Liver (tissue), 9 donors: ENCODE results near the gene OSBPL1A. TPM values are rescaled to one million over a fixed set of nuclear protein-coding genes. Genes with fewer than 3 reads are reported as not detected.

Experiments used
- DNase-seq: peaks from one replicate; pipeline ENCODE4 v3.0.0-alpha.2; 2017; ENCODE audit warnings: low spot score
- H3K27ac ChIP-seq, 2 donors: one replicate each; pipeline ENCODE4 v1.7.0; 2013; ENCODE audit warnings: inconsistent platforms in 2 of 2, low read length in 2 of 2, control low read depth in 1 of 2, low read depth in 1 of 2, mild to moderate bottlenecking in 1 of 2
- H3K27me3 ChIP-seq, 4 donors: one replicate each; pipeline versions ENCODE4 v1.6.1 to v1.7.0; 2013; ENCODE audit warnings: low read length in 3 of 4, inconsistent platforms in 1 of 4, mild to moderate bottlenecking in 1 of 4, moderate library complexity in 1 of 4; ENCODE audit not compliant: control insufficient read depth in 4 of 4, insufficient read depth in 4 of 4
- H3K36me3 ChIP-seq, 4 donors: one replicate each; pipeline versions ENCODE4 v1.6.1 to v1.7.0; 2013; ENCODE audit warnings: low read length in 3 of 4, mild to moderate bottlenecking in 3 of 4, low read depth in 1 of 4, moderate library complexity in 1 of 4; ENCODE audit not compliant: control insufficient read depth in 4 of 4, insufficient read depth in 3 of 4
- H3K4me1 ChIP-seq, 4 donors: one replicate each; pipeline versions ENCODE4 v1.6.1 to v1.7.0; 2013; ENCODE audit warnings: low read length in 3 of 4, mild to moderate bottlenecking in 3 of 4, moderate library complexity in 1 of 4; ENCODE audit not compliant: control insufficient read depth in 4 of 4, insufficient read depth in 4 of 4
- H3K4me3 ChIP-seq, 3 donors: one replicate each; pipeline versions ENCODE4 v1.6.1 to v1.7.0; 2013; ENCODE audit warnings: low read length in 3 of 3, control low read depth in 1 of 3, low read depth in 1 of 3, mild to moderate bottlenecking in 1 of 3
- H3K9ac ChIP-seq, 2 donors: one replicate each; pipeline ENCODE4 v1.7.0; 2013; ENCODE audit warnings: low read length in 2 of 2, mild to moderate bottlenecking in 2 of 2, moderate library complexity in 2 of 2, control low read depth in 1 of 2, low read depth in 1 of 2
- H3K9me3 ChIP-seq, 4 donors: one replicate each; pipeline versions ENCODE4 v1.6.1 to v1.7.0; 2013; ENCODE audit warnings: low read length in 3 of 4; ENCODE audit not compliant: control insufficient read depth in 4 of 4
- EGR1 ChIP-seq, 2 donors: IDR thresholded peaks; 2 replicates each; pipeline ENCODE4 v1.6.1; 2016 to 2018; ENCODE audit warnings: antibody characterized with exemption in 2 of 2, low read depth in 2 of 2
- FOXA2 ChIP-seq: IDR thresholded peaks from 2 replicates; pipeline ENCODE4 v1.6.1; 2016; ENCODE audit warnings: antibody characterized with exemption
- GABPA ChIP-seq, 2 donors: IDR thresholded peaks in 1 of 2; conservative IDR thresholded peaks in 1 of 2; 2 replicates each; pipeline ENCODE4 v1.6.1; 2016; ENCODE audit warnings: antibody characterized with exemption in 2 of 2, mild to moderate bottlenecking in 1 of 2, moderate library complexity in 1 of 2
- HNF4A ChIP-seq, 2 donors: conservative IDR thresholded peaks; 2 replicates each; pipeline ENCODE4 v1.6.1; 2016; ENCODE audit warnings: antibody characterized with exemption in 2 of 2, mild to moderate bottlenecking in 2 of 2
- HNF4G ChIP-seq: IDR thresholded peaks from 2 replicates; pipeline ENCODE4 v1.6.1; 2016; ENCODE audit warnings: antibody characterized with exemption
- JUND ChIP-seq, 2 donors: IDR thresholded peaks; 2 replicates each; pipeline ENCODE4 v1.6.1; 2016; ENCODE audit warnings: antibody characterized with exemption in 2 of 2
- NR2F2 ChIP-seq: IDR thresholded peaks from 2 replicates; pipeline ENCODE4 v1.6.1; 2016; ENCODE audit warnings: antibody characterized with exemption
- RAD21 ChIP-seq, 2 donors: IDR thresholded peaks; 2 replicates each; pipeline ENCODE4 v1.6.1; 2016; ENCODE audit warnings: antibody characterized with exemption in 2 of 2, mild to moderate bottlenecking in 2 of 2
- SP1 ChIP-seq: IDR thresholded peaks from 2 replicates; pipeline ENCODE4 v1.6.1; 2018; ENCODE audit warnings: antibody characterized with exemption, mild to moderate bottlenecking
- TAF1 ChIP-seq: conservative IDR thresholded peaks from 2 replicates; pipeline ENCODE4 v1.6.1; 2016; ENCODE audit warnings: antibody characterized with exemption, mild to moderate bottlenecking
- WGBS: extraction: QIAGEN DNeasy Blood & Tissue Kit; methylation state at CpG from one replicate; pipeline ENCODE4 v1.1.7; 2013; 5-methylcytosine and 5-hydroxymethylcytosine counted together
- polyA plus RNA-seq, 2 donors: library from polyadenylated mRNA; stranded (reverse) in 1 of 2; unstranded in 1 of 2; fragments of 200-250 nt in 1 of 2; fragments of >200 nt in 1 of 2; fragmentation: Nextera tagmentation in 1 of 2; extraction: Ambion mirVana in 1 of 2; gene quantifications; one replicate each; pipeline versions ENCODE4 v1.2.1 to v1.2.3, GENCODE V29; 2013 to 2015
- total RNA-seq, 2 donors: library from RNA; depleted of rRNA; stranded (reverse); fragments of >200 nt; gene quantifications; one replicate each; pipeline ENCODE4 v1.2.3, GENCODE V29; 2014
- TF ChIP-seq, protein P1 (sequence below): IDR thresholded peaks from 2 replicates; pipeline ENCODE4 v1.6.1; 2016; ENCODE audit warnings: antibody characterized with exemption
- TF ChIP-seq, protein P2 (sequence below): IDR thresholded peaks from 2 replicates; pipeline ENCODE4 v1.6.1; 2016; ENCODE audit warnings: antibody characterized with exemption, mild to moderate bottlenecking
- TF ChIP-seq, protein P3 (sequence below): fragments of 150-350 bp; IDR thresholded peaks from 2 replicates; pipeline ENCODE4 v1.5.1; 2017; ENCODE audit warnings: improper control_type of control experiment, low read depth, low read length; ENCODE audit not compliant: missing input control
- TF ChIP-seq, protein P4 (sequence below): IDR thresholded peaks from 2 replicates; pipeline ENCODE4 v1.6.1; 2016; ENCODE audit warnings: antibody characterized with exemption
- TF ChIP-seq, protein P5 (sequence below): IDR thresholded peaks from 2 replicates; pipeline ENCODE4 v1.6.1; 2016; ENCODE audit warnings: antibody characterized with exemption
- donor health status: healthy.
- donor health status: healthy.
- donor health status: healthy.
- donor health status: healthy.
- donor health status: healthy.

Gene OSBPL1A
- total and polyA plus RNA-seq, 4 donors, result 5.4 to 12.6 (median 8.9) TPM

DNA sequence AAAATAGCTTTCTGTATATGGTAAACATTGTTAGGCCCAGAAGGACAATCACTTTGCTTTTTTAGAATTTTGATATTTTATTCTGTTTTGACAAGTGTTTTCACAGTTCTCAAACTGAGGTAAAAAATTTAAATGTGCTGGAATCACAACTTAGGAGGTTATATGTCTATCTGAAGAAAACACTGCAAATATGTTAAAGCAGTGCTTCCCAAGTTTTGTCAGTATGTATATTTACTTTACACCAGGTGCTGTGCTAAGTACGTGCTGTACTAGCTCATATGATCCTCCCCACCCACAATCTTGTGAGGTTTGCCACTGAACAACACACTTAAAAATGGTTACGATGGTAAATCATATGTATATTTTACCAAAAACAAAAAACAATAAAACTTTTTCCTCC is 134.6 kb downstream of the OSBPL1A start:
- DNase-seq, result no peak
- H3K9ac ChIP-seq, result no peak overlapping the region
- WGBS, result 68% methylated on average over 2 of the region's 2 CpGs

DNA sequence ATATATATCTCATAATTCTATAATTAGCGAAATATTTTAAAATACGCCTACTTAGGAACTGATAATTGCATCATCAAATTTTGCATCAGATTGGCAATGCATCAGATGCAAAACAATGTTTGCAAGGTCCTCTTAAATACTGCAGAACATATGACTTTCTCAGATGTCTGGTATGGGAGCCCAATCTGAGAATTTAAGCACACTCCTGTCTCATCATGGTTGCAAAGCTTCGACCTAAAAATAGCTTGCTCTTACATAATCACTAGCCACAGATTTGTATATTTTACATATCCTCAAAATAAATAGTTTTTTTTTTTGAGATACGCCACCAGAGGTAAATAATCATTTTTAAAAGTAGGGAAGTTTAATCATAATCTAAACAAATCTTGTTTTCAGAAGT is 135.5 kb downstream of the OSBPL1A start:
- Histone ChIP-seq H3K4me3 (no peak overlapping the region), H3K4me1 (no peaks in the 10 kb centered on the region), H3K36me3 (no peaks in the 10 kb centered on the region), H3K9me3 (no peaks in the 10 kb centered on the region), H3K27me3 (no peaks in the 10 kb centered on the region), H3K27ac (no peak overlapping the region), H3K9ac (no peak overlapping the region)
- DNase-seq, result no peak
- 70% methylated on average over 4 of the region's 4 CpGs for WGBS
- no peak for TF ChIP-seq TAF1
- TF ChIP-seq FOXA2, result no peak
- TF ChIP-seq, protein P1, sequence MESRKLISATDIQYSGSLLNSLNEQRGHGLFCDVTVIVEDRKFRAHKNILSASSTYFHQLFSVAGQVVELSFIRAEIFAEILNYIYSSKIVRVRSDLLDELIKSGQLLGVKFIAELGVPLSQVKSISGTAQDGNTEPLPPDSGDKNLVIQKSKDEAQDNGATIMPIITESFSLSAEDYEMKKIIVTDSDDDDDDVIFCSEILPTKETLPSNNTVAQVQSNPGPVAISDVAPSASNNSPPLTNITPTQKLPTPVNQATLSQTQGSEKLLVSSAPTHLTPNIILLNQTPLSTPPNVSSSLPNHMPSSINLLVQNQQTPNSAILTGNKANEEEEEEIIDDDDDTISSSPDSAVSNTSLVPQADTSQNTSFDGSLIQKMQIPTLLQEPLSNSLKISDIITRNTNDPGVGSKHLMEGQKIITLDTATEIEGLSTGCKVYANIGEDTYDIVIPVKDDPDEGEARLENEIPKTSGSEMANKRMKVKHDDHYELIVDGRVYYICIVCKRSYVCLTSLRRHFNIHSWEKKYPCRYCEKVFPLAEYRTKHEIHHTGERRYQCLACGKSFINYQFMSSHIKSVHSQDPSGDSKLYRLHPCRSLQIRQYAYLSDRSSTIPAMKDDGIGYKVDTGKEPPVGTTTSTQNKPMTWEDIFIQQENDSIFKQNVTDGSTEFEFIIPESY, result no peak
- TF ChIP-seq, protein P2, sequence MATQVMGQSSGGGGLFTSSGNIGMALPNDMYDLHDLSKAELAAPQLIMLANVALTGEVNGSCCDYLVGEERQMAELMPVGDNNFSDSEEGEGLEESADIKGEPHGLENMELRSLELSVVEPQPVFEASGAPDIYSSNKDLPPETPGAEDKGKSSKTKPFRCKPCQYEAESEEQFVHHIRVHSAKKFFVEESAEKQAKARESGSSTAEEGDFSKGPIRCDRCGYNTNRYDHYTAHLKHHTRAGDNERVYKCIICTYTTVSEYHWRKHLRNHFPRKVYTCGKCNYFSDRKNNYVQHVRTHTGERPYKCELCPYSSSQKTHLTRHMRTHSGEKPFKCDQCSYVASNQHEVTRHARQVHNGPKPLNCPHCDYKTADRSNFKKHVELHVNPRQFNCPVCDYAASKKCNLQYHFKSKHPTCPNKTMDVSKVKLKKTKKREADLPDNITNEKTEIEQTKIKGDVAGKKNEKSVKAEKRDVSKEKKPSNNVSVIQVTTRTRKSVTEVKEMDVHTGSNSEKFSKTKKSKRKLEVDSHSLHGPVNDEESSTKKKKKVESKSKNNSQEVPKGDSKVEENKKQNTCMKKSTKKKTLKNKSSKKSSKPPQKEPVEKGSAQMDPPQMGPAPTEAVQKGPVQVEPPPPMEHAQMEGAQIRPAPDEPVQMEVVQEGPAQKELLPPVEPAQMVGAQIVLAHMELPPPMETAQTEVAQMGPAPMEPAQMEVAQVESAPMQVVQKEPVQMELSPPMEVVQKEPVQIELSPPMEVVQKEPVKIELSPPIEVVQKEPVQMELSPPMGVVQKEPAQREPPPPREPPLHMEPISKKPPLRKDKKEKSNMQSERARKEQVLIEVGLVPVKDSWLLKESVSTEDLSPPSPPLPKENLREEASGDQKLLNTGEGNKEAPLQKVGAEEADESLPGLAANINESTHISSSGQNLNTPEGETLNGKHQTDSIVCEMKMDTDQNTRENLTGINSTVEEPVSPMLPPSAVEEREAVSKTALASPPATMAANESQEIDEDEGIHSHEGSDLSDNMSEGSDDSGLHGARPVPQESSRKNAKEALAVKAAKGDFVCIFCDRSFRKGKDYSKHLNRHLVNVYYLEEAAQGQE, result no peak
- TF ChIP-seq RAD21 (IDR thresholded peaks at IDR 0.05), result no peak

More for the DNA sequence above, 134.6 kb downstream of the OSBPL1A start:
- TF ChIP-seq HNF4A (conservative IDR thresholded peaks at IDR 0.05) (no peak), JUND (IDR thresholded peaks at IDR 0.05) (no peak), NR2F2 (no peak), RAD21 (IDR thresholded peaks at IDR 0.05) (no peak), EGR1 (IDR thresholded peaks at IDR 0.05; ENCODE audit: low read depth in 2 of 2) (no peak), SP1 (no peak), TAF1 (no peak), GABPA (IDR thresholded peaks at IDR 0.05 in 1 of 2, conservative IDR thresholded peaks at IDR 0.05 in 1 of 2) (no peak), HNF4G (no peak)
- TF ChIP-seq, protein P2, result no peak
- TF ChIP-seq, protein P3, sequence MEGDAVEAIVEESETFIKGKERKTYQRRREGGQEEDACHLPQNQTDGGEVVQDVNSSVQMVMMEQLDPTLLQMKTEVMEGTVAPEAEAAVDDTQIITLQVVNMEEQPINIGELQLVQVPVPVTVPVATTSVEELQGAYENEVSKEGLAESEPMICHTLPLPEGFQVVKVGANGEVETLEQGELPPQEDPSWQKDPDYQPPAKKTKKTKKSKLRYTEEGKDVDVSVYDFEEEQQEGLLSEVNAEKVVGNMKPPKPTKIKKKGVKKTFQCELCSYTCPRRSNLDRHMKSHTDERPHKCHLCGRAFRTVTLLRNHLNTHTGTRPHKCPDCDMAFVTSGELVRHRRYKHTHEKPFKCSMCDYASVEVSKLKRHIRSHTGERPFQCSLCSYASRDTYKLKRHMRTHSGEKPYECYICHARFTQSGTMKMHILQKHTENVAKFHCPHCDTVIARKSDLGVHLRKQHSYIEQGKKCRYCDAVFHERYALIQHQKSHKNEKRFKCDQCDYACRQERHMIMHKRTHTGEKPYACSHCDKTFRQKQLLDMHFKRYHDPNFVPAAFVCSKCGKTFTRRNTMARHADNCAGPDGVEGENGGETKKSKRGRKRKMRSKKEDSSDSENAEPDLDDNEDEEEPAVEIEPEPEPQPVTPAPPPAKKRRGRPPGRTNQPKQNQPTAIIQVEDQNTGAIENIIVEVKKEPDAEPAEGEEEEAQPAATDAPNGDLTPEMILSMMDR, result no peak
- TF ChIP-seq, protein P1, result no peak
- TF ChIP-seq, protein P4, sequence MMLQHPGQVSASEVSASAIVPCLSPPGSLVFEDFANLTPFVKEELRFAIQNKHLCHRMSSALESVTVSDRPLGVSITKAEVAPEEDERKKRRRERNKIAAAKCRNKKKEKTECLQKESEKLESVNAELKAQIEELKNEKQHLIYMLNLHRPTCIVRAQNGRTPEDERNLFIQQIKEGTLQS, result no peak
- TF ChIP-seq, protein P5, sequence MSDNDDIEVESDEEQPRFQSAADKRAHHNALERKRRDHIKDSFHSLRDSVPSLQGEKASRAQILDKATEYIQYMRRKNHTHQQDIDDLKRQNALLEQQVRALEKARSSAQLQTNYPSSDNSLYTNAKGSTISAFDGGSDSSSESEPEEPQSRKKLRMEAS, result no peak
- no peaks in the 10 kb centered on the region for H3K27me3 ChIP-seq
- H3K9me3 ChIP-seq, result no peaks in the 10 kb centered on the region
- no peak overlapping the region for H3K27ac ChIP-seq
- H3K4me1 ChIP-seq, result no peaks in the 10 kb centered on the region
- no peak overlapping the region for H3K4me3 ChIP-seq
- H3K36me3 ChIP-seq, result no peaks in the 10 kb centered on the region
